Caco-2 (cell line): ENCODE data around the gene PPM1H. TPM values are rescaled to one million over a fixed set of nuclear protein-coding genes. Genes with fewer than 3 reads are reported as not detected.

Experiments used
- BruUV-seq: library from RNA; stranded (reverse); fragments of 400-500 nt; replicated peaks from 2 replicates; lab custom pipeline; 2021; lab: Mats Ljungman, UMichigan
- CTCF ChIA-PET: fragments of 300-600 bp; sonication (Branson Sonifier 250); formaldehyde crosslinking; loops from one replicate; lab custom pipeline; 2022; ENCODE audit warnings: antibody characterized with exemption; lab: Charles Lee
- POLR2A ChIA-PET: fragments of 300-600 bp; sonication (Branson Sonifier 250); formaldehyde crosslinking; loops from one replicate; lab custom pipeline; 2022; ENCODE audit warnings: antibody characterized with exemption; lab: Charles Lee
- DNase-seq, 2 experiments: peaks; one replicate each; pipeline versions ENCODE4 v3.0.0 to v3.0.0-alpha.2; 2020 to 2022
- H3K27me3 ChIP-seq: replicated peaks from 2 replicates; pipeline ENCODE4 v1.6.0; 2011; ENCODE audit warnings: low read length; ENCODE audit not compliant: control insufficient read depth, insufficient read depth
- H3K36me3 ChIP-seq: 2 replicates; pipeline ENCODE4 v1.5.1; 2011; ENCODE audit warnings: low read length; ENCODE audit not compliant: control insufficient read depth, insufficient read depth
- H3K4me1 ChIP-seq: fragments of 250-450 bp; sonication (Bioruptor Pico); 2 replicates; pipeline ENCODE4 v1.5.1; 2020; ENCODE audit warnings: mild to moderate bottlenecking
- H3K4me3 ChIP-seq: 2 replicates; pipeline ENCODE4 v1.5.1; 2011; ENCODE audit warnings: low read depth, mild to moderate bottlenecking, control low read depth, low read length
- H3K9me3 ChIP-seq: fragments of 250-450 bp; sonication (Bioruptor Pico); 2 replicates; pipeline ENCODE4 v1.5.1; 2020; ENCODE audit warnings: mild to moderate bottlenecking, moderate library complexity
- H3K27ac Mint-ChIP-seq: one replicate; pipeline ENCODE4 v1.8.0; 2022; ENCODE audit warnings: mixed read lengths; ENCODE audit not compliant: unreplicated experiment
- H3K27me3 Mint-ChIP-seq: one replicate; pipeline ENCODE4 v1.8.0; 2022; ENCODE audit warnings: mixed read lengths; ENCODE audit not compliant: insufficient read depth, unreplicated experiment
- H3K36me3 Mint-ChIP-seq: one replicate; pipeline ENCODE4 v1.8.0; 2022; ENCODE audit warnings: mild to moderate bottlenecking, mixed read lengths; ENCODE audit not compliant: insufficient read depth, unreplicated experiment
- H3K4me1 Mint-ChIP-seq: one replicate; pipeline ENCODE4 v1.8.0; 2022; ENCODE audit warnings: low read depth, mixed read lengths; ENCODE audit not compliant: unreplicated experiment
- H3K4me3 Mint-ChIP-seq: one replicate; pipeline ENCODE4 v1.8.0; 2022; ENCODE audit warnings: mild to moderate bottlenecking, moderate library complexity, mixed read lengths; ENCODE audit not compliant: unreplicated experiment
- H3K9me3 Mint-ChIP-seq: one replicate; pipeline ENCODE4 v1.8.0; 2022; ENCODE audit warnings: mixed read lengths; ENCODE audit not compliant: unreplicated experiment
- intact Hi-C: fragments of 100-400 bp; cut with micrococcal nuclease; formaldehyde crosslinking; loops from one replicate; pipeline ENCODE4 v1.10.0; 2022; ENCODE audit not compliant: unreplicated experiment
- total RNA-seq: library from RNA; stranded (reverse); gene quantifications from 2 replicates; pipeline ENCODE4 v1.2.3, GENCODE V29; 2022
- TF ChIP-seq, protein P1 (sequence below), 2 experiments: fragments of 200-600 bp in 1 of 2; IDR thresholded peaks; 1 replicate in 1 of 2; 2 replicates in 1 of 2; pipeline versions ENCODE4 v1.5.1 to v1.8.0; 2011 to 2022; ENCODE audit warnings: antibody characterized with exemption in 1 of 2, control low read depth in 1 of 2, inconsistent platforms in 1 of 2, low read depth in 1 of 2, low read length in 1 of 2, mild to moderate bottlenecking in 1 of 2, moderate library complexity in 1 of 2; ENCODE audit not compliant: insufficient read depth in 1 of 2, severe bottlenecking in 1 of 2, unreplicated experiment in 1 of 2

PPM1H gene
- total RNA-seq, 1 experiment from 2014 or later = 151 TPM

DNA sequence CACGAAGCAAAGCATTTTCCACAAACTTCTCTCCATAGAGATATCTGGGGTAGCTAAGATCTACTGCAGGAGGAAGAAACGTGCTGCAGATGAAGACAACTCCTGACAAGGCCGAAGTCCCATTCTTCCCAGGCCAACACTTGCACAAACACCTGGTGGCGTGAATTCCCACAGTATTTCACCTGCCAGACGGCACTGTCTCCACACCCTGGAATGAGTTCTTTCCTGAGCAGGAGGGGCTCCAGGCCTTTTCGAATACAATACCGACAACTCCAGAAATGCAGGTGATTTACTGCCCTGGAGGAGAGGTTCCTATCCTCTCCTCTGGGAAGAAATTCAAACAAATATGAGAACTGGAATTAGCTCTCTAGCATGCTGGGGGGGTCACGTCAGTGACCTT is 288.4 kb downstream of the PPM1H start:
- Histone ChIP-seq H3K36me3 (peaks cover 1% of the 10 kb centered on the region; the same call in 1 of the 2 replicates), H3K9me3 (no peaks in the 10 kb centered on the region), H3K4me3 (no peak overlapping the region), H3K27me3 (no peaks in the 10 kb centered on the region), H3K4me1 (0 out of 2 replicates have a peak, but pooled peaks cover 3% of the 10 kb centered on the region)
- Mint-ChIP-seq H3K36me3 (peaks cover 91% of the 10 kb centered on the region), H3K27ac (no peak overlapping the region), H3K4me3 (no peak overlapping the region), H3K9me3 (no peaks in the 10 kb centered on the region), H3K4me1 (peaks cover 2% of the 10 kb centered on the region), H3K27me3 (no peaks in the 10 kb centered on the region)
- ChIA-PET POLR2A (no interaction called here), CTCF (no interaction called here)
- TF ChIP-seq, protein P1, sequence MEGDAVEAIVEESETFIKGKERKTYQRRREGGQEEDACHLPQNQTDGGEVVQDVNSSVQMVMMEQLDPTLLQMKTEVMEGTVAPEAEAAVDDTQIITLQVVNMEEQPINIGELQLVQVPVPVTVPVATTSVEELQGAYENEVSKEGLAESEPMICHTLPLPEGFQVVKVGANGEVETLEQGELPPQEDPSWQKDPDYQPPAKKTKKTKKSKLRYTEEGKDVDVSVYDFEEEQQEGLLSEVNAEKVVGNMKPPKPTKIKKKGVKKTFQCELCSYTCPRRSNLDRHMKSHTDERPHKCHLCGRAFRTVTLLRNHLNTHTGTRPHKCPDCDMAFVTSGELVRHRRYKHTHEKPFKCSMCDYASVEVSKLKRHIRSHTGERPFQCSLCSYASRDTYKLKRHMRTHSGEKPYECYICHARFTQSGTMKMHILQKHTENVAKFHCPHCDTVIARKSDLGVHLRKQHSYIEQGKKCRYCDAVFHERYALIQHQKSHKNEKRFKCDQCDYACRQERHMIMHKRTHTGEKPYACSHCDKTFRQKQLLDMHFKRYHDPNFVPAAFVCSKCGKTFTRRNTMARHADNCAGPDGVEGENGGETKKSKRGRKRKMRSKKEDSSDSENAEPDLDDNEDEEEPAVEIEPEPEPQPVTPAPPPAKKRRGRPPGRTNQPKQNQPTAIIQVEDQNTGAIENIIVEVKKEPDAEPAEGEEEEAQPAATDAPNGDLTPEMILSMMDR (IDR thresholded peaks at IDR 0.05; ENCODE audit: insufficient read depth in 1 of 2, low read depth in 1 of 2, low read length in 1 of 2, severe bottlenecking in 1 of 2, unreplicated experiment in 1 of 2) = no peak
- DNase-seq = no peak
- no TSS peak for BruUV-seq
- intact Hi-C loops = no loop called here

DNA sequence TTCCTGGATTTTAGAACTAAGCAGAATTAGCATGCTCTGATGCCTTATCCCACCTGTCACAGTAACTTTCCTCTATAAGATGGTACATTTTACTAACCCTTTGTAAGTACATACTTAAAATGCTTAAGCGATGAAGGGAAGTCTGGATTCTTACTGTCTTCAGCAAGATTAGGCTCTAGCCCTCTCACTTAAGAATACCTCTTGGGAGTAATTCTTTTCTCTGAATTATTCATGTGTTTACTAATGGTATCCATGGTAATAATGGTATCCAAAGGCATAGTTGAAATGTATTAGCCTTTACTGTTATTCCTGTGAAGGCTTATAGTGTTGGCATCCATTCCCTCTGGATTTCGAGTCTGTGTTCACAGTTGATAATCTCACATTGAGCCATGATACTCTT is 291.5 kb downstream of the PPM1H start:
- intact Hi-C loops = loop anchor here (5.0 kb wide), 1 partner anchor 809 kb away; no protein-coding TSS in a partner anchor
- CTCF ChIA-PET = no interaction called here
- DNase-seq = no peak
- Mint-ChIP-seq H3K27me3 (no peaks in the 10 kb centered on the region), H3K9me3 (no peaks in the 10 kb centered on the region), H3K27ac (no peak overlapping the region), H3K4me1 (peaks cover 8% of the 10 kb centered on the region), H3K4me3 (no peak overlapping the region), H3K36me3 (peaks cover 79% of the 10 kb centered on the region)
- POLR2A ChIA-PET = no interaction called here
- Histone ChIP-seq H3K9me3 (no peaks in the 10 kb centered on the region), H3K4me1 (0 out of 2 replicates have a peak, but pooled peaks cover 10% of the 10 kb centered on the region), H3K27me3 (no peaks in the 10 kb centered on the region), H3K4me3 (no peak overlapping the region), H3K36me3 (no peaks in the 10 kb centered on the region)
- TF ChIP-seq, protein P1 (IDR thresholded peaks at IDR 0.05; ENCODE audit: insufficient read depth in 1 of 2, low read depth in 1 of 2, low read length in 1 of 2, severe bottlenecking in 1 of 2, unreplicated experiment in 1 of 2) = no peak
- no TSS peak for BruUV-seq

DNA sequence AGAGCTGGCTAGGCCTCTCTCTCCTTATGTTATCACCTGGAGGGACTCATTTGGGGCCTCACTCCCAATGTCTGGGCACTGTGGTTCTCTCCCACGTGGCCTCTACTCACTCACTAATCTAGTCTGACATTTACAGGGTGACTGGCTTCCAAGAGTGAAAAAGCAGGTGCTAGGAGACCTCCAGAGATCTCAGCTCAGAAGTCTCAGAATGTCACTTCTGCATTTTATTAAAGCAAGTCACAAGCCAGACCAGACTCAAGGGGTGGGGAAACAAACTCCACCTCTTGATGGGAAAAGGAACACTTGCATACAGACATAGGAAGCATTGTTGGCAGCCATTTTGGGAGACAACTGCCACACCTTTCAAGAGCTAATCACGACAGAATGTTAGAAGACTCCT is 292.5 kb downstream of the PPM1H start:
- Histone ChIP-seq H3K4me3 (no peak overlapping the region), H3K36me3 (no peaks in the 10 kb centered on the region), H3K27me3 (no peaks in the 10 kb centered on the region), H3K4me1 (0 out of 2 replicates have a peak, but pooled peaks cover 10% of the 10 kb centered on the region), H3K9me3 (no peaks in the 10 kb centered on the region)
- CTCF ChIA-PET = no interaction called here
- no peaks in the 10 kb centered on the region for H3K9me3 Mint-ChIP-seq
- no TSS peak for BruUV-seq
- TF ChIP-seq, protein P1 (IDR thresholded peaks at IDR 0.05; ENCODE audit: insufficient read depth in 1 of 2, low read depth in 1 of 2, low read length in 1 of 2, severe bottlenecking in 1 of 2, unreplicated experiment in 1 of 2) = no peak
- no peaks in the 10 kb centered on the region for H3K27me3 Mint-ChIP-seq
- POLR2A ChIA-PET = no interaction called here
- no peak overlapping the region for H3K27ac Mint-ChIP-seq
- peaks cover 69% of the 10 kb centered on the region for H3K36me3 Mint-ChIP-seq
- H3K4me1 Mint-ChIP-seq = peaks cover 8% of the 10 kb centered on the region
- H3K4me3 Mint-ChIP-seq = no peak overlapping the region
- DNase-seq = no peak
- intact Hi-C loops = loop anchor here (5.0 kb wide), 1 partner anchor 810 kb away; no protein-coding TSS in a partner anchor
